Fibroblast of skin of back (primary cell): ENCODE data around the gene PIGN.
"Not testable (repeated sequence)": the region's sequence is repeated elsewhere in the genome, so short reads cannot be mapped to it uniquely, and the experiment has no call there.

Experiments used
- DNase-seq: peaks from one replicate; pipeline ENCODE4 v3.0.0-alpha.2; 2013

The PIGN gene

DNA sequence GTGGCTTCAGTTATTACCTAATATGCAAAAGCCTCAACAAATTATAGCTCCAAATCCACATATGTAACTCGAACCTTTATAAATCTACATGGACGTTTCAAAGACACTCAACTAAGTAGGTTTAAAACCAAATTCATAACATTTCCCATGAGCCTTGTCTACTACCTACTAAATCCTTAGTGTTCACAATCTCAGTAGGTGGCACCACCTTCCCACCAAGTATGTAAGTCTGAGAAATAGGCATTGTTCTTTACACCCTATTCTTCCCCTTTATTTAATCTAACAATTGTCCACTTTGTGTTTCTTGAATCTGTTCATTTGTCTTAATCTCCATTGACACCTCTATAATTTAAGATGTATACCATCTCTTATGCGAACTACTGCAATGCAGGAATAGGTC is 4.6 kb downstream of the PIGN start:
- no peak for DNase-seq

DNA sequence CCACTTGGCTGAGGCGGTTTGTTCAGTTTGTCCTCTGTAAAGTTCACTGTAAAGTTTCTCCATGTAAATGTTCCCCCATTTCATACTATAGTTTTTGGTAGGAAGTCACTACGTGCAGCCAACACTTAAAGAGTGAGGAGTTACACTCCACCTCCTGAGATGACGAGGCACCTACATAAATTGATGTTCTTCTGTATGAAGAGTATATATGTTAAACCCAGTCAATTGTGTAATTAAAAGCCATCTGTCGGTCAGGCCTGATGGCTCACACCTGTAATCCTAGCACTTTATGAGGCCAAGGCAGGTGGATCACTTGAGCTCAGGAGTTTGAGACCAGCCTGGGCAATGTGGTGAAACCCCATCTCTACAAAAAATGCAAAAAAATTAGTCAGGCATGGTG is 7.6 kb downstream of the PIGN start:
- no peak for DNase-seq

DNA sequence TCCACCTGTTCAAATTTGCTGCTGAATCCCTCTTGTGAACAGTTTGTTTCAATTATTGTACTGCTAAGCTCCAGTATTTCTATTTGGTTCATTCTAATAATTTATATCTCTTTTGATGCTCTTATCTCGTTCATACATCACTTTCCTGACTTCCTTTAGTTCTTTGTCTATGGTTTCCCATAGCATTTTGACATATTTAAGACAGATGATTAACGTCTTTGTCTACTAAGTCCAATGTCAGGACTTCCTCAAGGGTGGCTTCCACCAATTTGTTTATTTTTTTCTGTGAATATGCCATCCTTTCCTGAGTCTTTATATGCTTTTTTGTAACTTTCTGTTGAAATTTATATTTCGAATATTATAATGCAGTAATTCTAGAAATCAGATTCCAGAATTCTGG is 9.6 kb downstream of the PIGN start:
- DNase-seq = no peak

DNA sequence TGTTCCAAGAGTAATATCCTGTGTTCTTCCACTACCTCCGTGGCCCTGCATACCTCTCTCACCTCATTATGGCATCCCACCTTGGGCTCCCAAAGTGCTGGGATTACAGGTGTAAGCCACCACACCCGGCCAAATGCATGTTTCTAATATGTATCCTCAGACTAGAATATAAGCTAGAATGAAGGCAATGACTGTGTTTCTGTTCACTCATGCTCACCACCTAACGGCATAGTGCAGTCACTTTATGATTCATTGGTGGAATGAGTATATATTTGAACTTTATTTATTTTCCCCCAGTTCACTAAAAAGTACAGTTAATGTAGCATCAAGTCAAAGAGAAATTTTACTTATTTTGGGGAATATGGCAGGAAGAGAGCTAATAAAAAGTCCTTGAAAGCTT is 11.3 kb downstream of the PIGN start:
- DNase-seq = no peak

DNA sequence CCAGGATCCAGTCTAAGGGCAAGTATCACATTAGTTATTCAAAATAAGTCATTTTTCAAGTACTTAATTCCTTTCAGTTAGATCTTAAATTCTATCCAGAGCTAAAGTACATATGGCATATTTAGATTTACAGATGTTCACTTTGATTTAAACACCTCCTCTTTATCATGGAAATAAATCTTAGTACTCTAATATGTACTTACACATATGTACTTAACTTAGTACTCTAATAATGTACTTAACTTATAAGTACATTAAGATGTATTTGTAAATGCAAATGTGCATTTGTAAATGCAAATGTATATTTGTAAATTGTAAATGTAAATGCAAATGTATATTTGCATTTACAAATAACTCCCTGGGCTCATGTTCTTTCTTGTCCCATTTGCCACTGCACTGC is 14.6 kb downstream of the PIGN start:
- no peak for DNase-seq

DNA sequence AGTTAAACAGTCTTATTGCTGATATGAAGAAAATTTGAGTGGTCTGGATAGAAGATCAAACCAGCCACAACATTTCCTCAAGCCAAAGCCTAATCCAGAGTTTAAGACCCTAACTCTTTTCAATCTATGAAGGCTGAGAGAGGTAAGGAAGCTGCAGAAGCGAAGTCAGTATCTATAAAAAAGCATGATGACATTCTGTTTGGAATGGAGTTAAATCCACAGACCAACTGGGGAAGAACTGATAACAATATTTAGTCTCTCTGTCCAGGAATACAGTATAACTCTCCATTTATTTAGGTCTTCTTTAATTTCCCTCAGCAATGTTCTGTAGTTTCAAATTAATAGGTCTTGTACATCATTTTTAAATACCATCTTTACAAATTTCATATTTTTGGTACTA is 16.0 kb downstream of the PIGN start:
- no peak for DNase-seq

DNA sequence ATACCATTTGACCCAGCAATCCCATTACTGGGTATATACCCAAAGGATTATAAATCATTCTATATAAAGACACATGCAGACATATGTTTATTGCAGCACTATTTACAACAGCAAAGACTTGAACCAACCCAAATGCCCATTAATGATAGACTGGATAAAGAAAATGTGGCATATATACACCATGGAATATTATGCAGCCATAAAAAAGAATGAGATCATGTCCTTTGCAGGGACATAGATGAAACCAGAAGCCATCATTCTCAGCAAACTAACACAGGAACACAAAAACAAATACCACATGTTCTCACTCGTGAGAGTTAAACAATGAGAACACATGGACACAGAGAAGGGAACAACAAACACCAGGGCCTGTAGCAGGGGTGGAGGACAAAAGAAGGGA is 20.3 kb downstream of the PIGN start:
- DNase-seq = not testable (repeated sequence)

DNA sequence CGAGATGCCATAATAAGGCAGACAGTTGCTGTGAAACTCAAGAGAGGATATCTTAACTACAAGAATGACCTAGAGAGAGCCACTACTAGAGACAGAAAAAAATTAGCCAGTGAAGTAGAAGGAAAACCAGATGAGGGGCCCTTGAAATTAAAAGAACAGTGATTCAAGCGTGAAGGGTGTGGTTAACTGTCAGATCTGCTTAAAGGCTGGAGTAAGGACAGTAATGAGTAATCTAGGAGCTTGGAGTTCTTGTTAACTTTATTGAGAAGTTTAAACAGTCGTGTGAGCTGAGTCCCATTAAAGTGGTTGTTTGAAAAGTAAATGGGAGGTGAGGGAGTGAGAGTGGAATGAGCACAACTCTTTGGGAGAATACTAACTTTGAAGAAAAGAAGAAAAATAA is 21.3 kb downstream of the PIGN start:
- no peak for DNase-seq

DNA sequence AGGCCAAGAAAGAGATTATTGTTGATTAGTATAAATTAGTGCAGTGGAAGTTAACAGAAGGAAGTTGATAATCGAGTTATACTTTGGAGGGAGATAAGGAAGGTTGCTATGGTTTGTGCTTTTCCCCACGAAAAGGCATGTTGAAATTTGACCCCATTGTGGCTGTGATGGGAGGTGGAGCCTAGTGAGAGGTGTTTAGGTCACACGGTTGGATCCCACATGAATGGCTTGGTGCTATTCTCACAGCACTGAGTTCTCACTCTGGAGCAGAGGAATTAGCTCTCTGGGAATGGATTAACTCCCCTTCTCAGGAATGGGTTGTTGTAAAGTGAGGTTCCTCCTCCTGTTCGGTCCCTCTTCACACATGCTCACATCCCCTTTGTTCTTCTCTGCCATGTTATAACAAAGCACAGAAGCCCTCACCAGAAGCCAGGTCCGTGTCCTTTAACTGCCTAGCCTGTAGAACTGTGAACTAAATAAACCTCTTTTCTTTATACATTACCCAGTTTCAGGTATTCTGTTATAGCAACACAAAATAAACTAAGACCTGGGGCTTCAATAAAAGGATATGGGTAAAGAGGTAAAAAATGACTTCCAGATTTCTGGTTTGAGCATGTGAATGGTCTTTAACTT is 21.9 kb downstream of the PIGN start:
- no peak for DNase-seq

DNA sequence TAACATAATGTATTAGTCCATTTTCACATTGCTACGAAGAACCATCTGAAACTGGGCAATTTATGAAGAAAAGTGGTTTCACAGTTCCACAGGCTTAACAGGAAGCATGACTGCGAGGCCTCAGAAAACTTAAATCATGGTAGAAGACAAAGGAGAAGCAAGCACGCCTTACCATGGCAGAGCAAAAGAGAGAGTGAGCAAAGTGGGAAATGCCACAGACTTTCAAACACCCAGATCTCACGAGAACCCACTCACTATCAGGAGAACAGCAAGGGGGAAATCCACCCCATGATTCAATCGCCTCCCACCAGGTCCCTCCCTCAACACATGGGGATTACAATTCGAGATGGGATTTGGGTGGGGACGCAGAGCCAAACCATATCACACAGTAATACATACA is 22.5 kb downstream of the PIGN start:
- DNase-seq = no peak

DNA sequence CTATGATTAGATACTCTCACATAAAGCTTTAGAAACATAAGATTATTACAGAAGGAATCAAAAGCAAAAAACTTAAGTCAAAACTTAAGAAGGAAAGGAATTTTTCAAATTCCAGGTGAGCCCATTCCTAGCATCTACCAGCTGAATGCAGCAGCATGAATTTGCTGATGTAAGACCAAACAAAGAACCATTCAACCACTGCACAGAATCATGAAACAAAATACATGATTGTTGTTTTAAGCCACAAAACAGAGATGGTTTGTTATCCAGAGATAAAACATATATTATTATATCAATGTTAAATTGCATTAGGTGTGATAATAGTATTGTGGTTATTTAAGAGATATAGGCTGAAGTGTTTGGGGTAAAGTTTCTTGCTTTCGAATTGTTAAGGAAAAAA is 29.0 kb downstream of the PIGN start:
- no peak for DNase-seq

DNA sequence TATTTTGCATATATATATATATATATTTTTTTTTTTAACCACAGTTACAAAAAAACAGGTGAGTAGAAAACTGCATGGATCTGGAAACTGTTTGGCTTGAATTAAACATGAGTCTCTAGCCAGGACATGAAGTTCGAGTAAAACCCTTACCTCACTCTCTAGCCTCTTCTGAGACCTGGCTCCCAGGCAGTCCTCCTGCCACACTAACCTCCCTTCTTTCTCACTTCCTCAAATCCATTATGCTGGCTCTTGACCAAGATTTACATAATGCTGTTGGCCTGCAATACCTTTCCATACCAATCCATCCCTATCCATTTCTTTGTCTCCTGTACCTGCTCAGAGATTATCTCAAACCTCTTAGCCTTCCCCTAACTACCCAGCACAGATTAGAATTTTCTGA is 34.0 kb downstream of the PIGN start:
- no peak for DNase-seq

DNA sequence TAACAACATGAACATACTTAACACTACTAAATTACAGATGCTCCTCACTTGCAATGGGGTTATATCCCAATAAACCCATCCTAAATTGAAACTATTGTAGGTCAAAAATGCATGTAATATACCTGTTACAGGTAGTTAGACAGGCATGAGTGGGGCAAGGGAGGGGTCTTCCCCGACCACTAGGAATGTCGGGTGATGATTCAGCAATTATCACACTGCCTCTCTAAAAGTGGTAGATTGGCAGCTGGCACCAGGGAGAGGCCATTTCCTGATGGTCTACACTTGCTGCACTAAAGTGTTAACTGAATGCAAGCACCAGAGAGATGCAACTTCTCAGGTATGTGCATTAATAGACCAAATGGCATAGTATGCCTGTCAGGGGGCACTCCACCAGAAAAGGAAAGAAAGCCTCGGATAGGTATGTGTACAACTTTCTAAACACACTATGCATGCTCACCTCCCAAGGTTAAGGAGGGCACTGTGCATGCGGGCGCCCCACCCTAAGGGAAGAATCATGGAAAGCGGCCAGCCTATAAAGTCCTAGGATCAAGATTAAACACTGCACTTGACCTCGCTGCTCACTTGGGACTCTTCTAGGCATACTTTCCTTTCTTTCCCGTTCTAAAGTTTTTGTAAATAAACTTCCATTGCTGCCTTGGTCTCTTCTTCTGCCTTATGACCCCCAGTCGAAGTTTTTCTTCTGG is 35.6 kb downstream of the PIGN start:
- DNase-seq = no peak

DNA sequence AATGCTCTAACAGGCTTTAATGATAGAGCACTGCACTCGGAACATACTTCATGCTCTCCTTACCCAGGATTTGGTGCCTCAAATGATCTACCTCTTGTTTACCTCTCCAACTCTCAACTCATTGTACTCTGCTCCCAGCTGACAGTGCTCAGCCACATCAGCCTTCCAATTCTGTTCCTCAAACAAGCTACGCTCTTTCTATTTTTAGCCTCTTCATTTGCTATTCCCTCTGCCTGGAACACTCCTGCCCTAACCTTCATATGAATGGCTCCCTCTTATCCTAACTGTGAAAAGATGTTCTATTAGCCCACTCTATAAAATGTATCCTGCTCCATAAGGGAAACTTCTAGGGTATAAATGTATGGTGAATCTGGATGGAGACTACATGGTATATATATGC is 42.5 kb downstream of the PIGN start:
- no peak for DNase-seq

DNA sequence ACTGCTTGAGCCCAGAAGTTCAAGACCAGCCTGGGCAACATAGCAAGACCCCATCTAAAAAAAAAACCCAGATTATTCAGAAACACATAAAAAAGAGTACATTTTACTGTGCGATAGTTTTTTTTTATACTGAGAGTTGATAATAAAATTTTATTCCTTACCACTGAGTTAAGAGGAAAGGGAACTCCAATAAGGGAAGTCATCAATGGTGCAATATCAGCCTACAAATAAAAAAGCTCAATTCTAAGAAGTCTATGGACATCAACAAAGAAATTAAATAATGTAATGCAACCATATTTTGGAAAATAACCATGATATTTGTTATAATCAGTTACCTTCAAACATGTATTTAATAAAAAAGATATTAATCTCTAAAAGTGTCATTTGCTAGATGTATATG is 46.6 kb downstream of the PIGN start:
- no peak for DNase-seq

DNA sequence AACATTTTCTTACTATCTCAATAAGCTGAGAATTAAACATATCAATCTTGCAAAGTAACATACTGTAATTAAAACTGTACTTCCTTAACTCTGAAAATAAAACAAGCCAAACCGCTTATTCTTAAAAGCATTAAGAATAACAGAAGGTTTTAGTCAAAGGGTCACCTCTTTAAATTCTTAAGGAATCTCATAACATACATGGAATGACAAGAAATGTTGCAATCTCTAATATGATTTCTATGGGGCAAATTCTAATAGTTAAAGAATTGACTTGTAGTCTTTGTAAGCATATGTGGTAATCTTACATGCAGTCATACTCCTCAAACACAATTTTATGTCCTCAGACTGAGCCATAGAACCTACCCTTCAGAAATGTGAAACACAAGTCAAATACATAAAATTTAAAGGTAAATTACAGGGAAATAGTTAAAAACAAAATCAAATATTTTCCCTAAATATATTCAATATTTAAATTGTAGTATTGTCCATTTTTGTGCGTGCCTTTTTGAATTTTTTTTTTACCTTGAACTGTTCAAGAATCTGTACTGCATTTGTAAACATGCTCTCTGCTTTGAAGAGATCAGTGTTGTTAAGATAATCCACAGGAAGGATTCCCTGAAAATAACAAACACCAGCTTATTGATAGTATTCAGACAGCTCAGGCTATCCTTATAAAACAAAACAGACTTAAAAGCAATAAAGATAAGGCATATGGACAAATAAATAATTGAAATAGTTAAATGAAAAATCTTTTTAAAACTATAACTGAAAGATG is 48.2 kb downstream of the PIGN start:
- DNase-seq = no peak

DNA sequence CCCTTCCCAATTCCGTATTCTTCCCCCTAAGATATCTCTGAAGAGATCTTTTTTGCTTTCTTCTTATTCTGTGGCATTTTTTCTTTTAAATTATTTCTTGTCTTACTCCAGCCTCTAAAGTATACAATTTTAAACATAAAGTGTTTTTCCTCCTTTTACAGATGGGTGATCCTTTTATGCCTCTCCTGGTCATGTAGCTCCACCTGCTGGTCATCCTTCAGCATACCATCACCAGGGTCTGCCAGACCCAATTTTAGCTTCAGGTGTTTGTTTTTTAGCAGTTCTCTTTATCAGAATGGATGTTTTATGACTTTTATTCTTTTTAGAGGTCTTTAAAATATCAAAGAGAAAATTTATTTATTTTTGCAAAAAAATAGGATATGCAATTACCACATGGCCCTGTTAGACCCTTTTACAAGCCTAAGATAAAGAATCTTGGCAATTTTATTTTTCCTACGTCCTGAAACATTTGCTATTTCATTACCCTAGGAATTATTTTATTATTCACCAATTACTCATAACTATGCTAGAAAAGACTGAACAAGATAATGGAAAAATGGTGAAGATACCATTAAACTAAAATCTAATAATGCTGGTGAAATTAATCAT is 55.5 kb downstream of the PIGN start:
- DNase-seq = peak; percentile 67

DNA sequence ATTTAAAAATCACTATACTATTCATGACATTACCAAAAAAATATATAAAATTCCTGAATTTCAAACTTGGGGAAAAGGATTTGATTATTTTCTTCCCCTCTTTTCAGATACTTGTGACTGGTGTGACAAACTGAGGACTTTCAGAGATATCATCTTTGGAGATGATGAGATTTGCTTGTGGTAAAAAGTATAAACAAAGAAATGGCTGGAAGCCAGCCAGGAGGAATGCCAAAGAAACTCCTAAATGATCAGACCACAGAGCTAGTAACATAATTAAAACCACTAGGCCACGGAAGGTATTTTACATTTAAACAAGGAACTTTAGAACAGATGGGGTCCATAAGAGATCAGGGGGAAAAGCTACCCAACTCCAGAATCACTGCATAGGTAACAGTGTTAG is 58.7 kb downstream of the PIGN start:
- DNase-seq = peak; percentile 78

DNA sequence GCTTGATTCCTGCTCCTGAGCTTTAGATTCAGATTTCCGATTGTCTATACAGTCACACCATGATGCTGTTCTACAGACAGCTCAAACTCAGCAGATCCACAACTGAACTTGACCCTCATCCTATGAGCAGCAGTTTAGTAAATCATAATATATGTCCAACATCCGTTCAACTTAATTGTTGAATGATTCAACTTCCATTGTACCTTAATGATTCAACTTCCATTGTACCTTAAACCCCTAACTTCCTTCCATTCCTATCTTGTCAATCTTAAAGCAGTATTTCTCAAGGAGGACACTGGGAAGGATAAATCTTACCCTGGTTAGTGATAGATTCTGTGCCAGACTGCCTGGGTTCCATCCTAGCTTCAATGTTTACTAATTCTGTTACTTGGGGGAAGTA is 60.1 kb downstream of the PIGN start:
- DNase-seq = no peak

DNA sequence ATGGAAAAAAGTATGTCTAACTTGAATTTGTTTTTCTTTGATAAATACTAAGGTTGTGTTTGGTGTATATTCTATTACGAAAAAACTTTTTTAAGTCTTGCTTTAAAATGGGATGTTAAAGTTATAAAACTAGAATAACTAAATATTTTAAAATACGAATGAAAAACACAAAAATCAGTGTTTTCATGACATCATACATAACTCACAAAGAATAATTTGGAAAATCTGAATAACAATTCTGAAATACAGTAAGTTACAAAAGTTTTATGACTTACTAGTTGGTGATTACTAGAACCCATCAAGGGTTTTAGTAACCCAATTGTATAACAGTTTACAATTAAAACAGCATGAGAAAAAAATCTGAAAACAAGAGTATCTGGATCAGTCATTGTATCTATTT is 61.2 kb downstream of the PIGN start:
- DNase-seq = no peak

DNA sequence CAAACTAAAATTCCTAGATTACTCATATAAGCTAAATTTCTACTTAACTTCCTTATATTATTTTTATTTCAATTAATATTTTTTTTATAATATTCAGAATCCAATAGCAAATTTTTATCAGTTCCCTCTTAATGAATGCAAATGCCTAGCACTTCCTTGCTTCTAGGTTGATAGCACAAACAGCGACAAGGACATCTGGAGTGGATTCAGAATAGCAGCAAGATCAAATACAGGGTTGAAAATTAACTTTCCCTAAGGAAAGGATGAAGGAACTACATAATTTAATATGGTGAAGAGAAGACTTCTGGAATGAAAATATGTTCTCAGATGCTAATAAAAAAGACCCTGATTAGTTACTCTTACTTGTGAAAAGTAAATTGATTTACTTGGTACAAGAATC is 64.5 kb downstream of the PIGN start:
- no peak for DNase-seq

DNA sequence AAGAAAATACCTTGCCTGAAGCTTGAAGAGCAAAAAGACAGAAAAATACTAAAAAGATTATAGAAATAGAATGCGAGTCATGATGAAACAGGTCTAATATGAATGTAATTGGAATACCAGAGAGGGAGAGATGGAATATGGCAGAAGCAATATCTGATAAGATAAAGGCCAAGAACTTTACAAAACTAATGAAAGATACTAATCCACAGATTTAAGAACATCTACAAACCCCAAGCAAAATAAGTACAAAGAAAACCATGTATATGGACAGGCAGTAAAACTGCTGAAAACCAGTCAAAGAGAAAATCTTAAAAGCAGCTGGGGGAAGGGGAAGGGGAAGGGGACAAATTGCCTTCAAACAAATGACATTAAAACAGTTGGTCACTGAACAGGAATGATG is 67.0 kb downstream of the PIGN start:
- DNase-seq = no peak

DNA sequence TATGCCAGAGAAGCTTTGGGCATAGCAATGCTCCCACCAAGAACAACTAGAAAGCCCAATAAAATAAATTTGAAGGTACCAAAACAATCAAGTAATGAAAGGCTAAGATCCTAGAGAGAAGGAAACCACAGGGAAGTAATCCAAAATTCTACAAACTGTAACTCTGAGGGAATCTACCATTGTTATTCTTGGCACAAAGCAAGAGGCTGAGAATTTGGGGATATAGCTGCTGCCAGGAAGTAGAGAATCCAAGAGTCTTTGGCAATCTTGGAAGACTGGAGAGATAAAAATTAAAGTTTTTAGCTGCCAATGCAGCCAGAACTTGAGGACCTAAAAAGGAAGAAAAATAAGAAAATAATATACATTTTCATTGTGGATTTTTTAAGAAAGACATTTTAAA is 68.5 kb downstream of the PIGN start:
- peak; percentile 77 for DNase-seq

DNA sequence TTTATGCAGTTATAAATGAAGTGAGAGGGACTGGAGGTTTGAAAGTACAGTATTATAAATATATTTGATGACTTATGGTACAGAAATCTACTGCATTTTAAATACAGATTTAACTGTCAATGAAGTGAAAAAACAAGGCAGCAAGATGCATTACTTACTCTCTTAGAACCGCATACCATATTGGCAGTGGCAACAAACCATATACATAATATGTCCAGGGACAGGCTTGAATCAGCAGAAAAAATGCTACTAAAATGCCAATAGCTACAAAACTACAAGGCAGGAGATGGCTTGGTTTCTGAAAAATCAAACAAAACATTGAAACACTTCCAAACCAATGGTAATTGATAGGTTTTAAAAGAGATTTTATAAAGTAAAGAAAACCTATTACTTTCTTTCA is 77.2 kb downstream of the PIGN start:
- DNase-seq = peak; percentile 73
